ENCODE measurements around the gene EGFR. TPM values are rescaled to one million over a fixed set of nuclear protein-coding genes. Genes with fewer than 3 reads are reported as not detected.
A peak's percentile ranks its signal among the peaks of the same experiment; 100 is the strongest.

Gene EGFR
- total RNA-seq, 1 experiment from 2014 or later: 50.0 TPM

DNA sequence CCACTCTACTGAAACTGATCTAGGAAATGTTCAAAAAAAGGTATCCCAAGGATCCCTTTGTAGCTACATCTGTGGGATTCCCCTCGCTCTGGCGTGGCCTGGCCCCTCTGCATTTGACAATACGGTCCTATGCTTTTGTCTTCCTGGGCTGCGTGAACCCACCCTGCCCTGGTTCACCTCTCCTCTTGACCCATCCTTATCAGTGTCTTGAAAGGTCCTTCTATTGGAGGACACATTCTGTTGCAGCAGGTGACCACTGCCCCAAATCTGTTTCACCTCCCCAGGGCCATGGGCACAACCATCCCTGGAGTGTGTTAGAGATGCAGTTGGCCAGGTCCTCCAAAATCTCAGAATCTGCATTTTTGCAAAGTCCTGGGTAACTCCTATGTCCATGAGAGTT is 100.8 kb downstream of the EGFR start:
- ChIA-PET POLR2A (ENCODE audit: unreplicated experiment) (no interaction called here), CTCF (interaction anchor here (0.6 kb wide), 2 partner anchors 10 to 173 kb away, joined by 3 read pairs; no protein-coding TSS in a partner anchor)
- intact Hi-C loops (cut with micrococcal nuclease): no loop called here
- Histone ChIP-seq H4K20me1 (ENCODE audit: low read length) (no peaks in the 10 kb centered on the region), H3K27ac (ENCODE audit: low read length) (no peak overlapping the region), H3K4me3 (ENCODE audit: low read length) (no peak overlapping the region), H3K9me3 (ENCODE audit: low read length) (no peaks in the 10 kb centered on the region), H3F3A (ENCODE audit: low read length, unreplicated experiment) (no peaks in the 10 kb centered on the region), H2AFZ (ENCODE audit: low read length) (no peak overlapping the region), H3K9ac (ENCODE audit: low read length) (no peak overlapping the region), H3K4me2 (ENCODE audit: low read length) (no peak overlapping the region), H3K4me1 (ENCODE audit: insufficient read depth, low read length) (peaks cover 17% of the 10 kb centered on the region), H3K79me2 (ENCODE audit: low read length) (peaks cover 80% of the 10 kb centered on the region), H3K9me2 (replicated peaks; ENCODE audit: low read length) (no peaks in the 10 kb centered on the region), H3K27me3 (ENCODE audit: low read length) (no peaks in the 10 kb centered on the region), H3K36me3 (ENCODE audit: low read depth, low read length) (no peaks in the 10 kb centered on the region)
- BruUV-seq (replicated peaks): no TSS peak
- DNase-seq (no peak), ATAC-seq (no peak)
- TF ChIP-seq EZH2 (IDR thresholded peaks at IDR 0.05; ENCODE audit: low read length, unreplicated experiment): no peak
- no peak for TF ChIP-seq EZH2phosphoT487 (IDR thresholded peaks at IDR 0.05; ENCODE audit: borderline replicate concordance, low read length)
- TF ChIP-seq, protein P1, sequence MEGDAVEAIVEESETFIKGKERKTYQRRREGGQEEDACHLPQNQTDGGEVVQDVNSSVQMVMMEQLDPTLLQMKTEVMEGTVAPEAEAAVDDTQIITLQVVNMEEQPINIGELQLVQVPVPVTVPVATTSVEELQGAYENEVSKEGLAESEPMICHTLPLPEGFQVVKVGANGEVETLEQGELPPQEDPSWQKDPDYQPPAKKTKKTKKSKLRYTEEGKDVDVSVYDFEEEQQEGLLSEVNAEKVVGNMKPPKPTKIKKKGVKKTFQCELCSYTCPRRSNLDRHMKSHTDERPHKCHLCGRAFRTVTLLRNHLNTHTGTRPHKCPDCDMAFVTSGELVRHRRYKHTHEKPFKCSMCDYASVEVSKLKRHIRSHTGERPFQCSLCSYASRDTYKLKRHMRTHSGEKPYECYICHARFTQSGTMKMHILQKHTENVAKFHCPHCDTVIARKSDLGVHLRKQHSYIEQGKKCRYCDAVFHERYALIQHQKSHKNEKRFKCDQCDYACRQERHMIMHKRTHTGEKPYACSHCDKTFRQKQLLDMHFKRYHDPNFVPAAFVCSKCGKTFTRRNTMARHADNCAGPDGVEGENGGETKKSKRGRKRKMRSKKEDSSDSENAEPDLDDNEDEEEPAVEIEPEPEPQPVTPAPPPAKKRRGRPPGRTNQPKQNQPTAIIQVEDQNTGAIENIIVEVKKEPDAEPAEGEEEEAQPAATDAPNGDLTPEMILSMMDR (conservative IDR thresholded peaks at IDR 0.05; ENCODE audit: low read depth, low read length): no peak

DNA sequence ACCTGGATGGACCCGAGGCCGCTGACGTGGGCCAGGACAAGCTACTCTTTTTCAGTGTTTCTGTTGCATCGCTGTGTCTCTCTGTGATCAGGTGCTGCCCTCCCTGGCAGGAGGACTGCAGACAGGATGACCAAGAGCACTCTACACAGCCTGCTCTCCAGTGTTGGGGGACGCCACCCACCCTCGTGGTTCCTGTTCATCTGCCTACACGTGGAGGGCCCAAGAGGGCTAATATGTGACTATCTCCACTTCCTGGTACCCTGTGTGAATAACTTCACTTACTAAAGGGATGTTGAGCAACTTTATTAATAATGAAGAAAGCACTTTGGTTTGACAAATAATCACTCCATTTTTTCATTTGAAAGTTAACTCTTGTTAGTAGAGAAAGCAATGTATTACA is 101.3 kb downstream of the EGFR start:
- DNase-seq (no peak), ATAC-seq (no peak)
- Histone ChIP-seq H3K9me3 (ENCODE audit: low read length) (no peaks in the 10 kb centered on the region), H4K20me1 (ENCODE audit: low read length) (no peaks in the 10 kb centered on the region), H3K79me2 (ENCODE audit: low read length) (peaks cover 83% of the 10 kb centered on the region), H3K9ac (ENCODE audit: low read length) (no peak overlapping the region), H3K4me3 (ENCODE audit: low read length) (no peak overlapping the region), H3K4me1 (ENCODE audit: insufficient read depth, low read length) (peaks cover 22% of the 10 kb centered on the region), H3K4me2 (ENCODE audit: low read length) (no peak overlapping the region), H3K27me3 (ENCODE audit: low read length) (no peaks in the 10 kb centered on the region), H3K27ac (ENCODE audit: low read length) (no peak overlapping the region), H3F3A (ENCODE audit: low read length, unreplicated experiment) (no peaks in the 10 kb centered on the region), H2AFZ (ENCODE audit: low read length) (no peak overlapping the region), H3K36me3 (ENCODE audit: low read depth, low read length) (no peaks in the 10 kb centered on the region), H3K9me2 (replicated peaks; ENCODE audit: low read length) (no peaks in the 10 kb centered on the region)
- TF ChIP-seq, protein P1 (conservative IDR thresholded peaks at IDR 0.05; ENCODE audit: low read depth, low read length): no peak
- TF ChIP-seq EZH2phosphoT487 (IDR thresholded peaks at IDR 0.05; ENCODE audit: borderline replicate concordance, low read length): no peak
- no peak for TF ChIP-seq EZH2 (IDR thresholded peaks at IDR 0.05; ENCODE audit: low read length, unreplicated experiment)
- CTCF ChIA-PET: interaction anchor here (0.6 kb wide), 2 partner anchors 9 to 174 kb away, joined by 3 read pairs; no protein-coding TSS in a partner anchor
- intact Hi-C loops (cut with micrococcal nuclease): no loop called here
- no TSS peak for BruUV-seq (replicated peaks)
- POLR2A ChIA-PET (ENCODE audit: unreplicated experiment): no interaction called here

DNA sequence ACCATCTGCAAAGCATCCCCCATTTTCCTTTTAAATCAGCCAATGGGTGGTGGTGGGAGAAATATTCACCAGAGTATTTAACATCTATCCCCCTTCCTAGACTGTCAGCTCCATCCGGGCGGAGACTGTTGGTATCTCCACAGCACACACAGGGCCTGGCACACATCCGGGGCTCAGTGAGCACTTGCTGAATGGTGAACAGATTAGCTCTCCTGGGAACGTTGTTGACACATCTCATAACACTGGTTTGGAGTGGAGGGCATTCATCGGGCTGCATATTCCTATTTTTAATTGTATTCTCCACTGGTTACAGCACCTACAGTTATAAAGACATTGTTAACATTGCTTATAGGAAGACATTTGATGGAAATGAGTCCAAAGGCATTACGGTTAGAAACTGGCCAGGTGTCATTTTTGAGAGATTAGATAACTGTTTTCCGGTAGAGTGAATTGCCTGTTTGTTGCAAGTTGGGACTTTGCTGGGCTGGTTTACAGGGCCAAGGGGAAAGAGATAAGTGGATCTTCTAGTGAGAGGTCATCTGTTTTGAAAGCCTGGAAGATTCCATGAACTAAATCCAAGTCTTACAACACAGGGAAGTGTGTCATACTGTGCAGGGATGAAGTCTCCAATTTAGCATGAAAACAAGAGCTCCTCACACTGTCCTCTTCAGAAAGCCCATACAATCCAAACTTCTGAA is 101.8 kb downstream of the EGFR start:
- no TSS peak for BruUV-seq (replicated peaks)
- no peak overlapping the region for H3K4me2 ChIP-seq (ENCODE audit: low read length)
- no peak for ATAC-seq

More for the DNA sequence above, 101.8 kb downstream of the EGFR start:
- H4K20me1 ChIP-seq (ENCODE audit: low read length): no peaks in the 10 kb centered on the region
- no peaks in the 10 kb centered on the region for H3F3A ChIP-seq (ENCODE audit: low read length, unreplicated experiment)
- POLR2A ChIA-PET (ENCODE audit: unreplicated experiment): no interaction called here
- no peaks in the 10 kb centered on the region for H3K27me3 ChIP-seq (ENCODE audit: low read length)
- peak; percentile 24 for DNase-seq
- TF ChIP-seq, protein P1 (conservative IDR thresholded peaks at IDR 0.05; ENCODE audit: low read depth, low read length): no peak
- no peak for TF ChIP-seq EZH2 (IDR thresholded peaks at IDR 0.05; ENCODE audit: low read length, unreplicated experiment)
- no peak for TF ChIP-seq EZH2phosphoT487 (IDR thresholded peaks at IDR 0.05; ENCODE audit: borderline replicate concordance, low read length)
- 0 out of 2 replicates have a peak overlapping the region, but pooled peaks have one; percentile 9 for H3K27ac ChIP-seq (ENCODE audit: low read length)
- H3K9me2 ChIP-seq (replicated peaks; ENCODE audit: low read length): no peaks in the 10 kb centered on the region
- intact Hi-C loops (cut with micrococcal nuclease): no loop called here
- H3K36me3 ChIP-seq (ENCODE audit: low read depth, low read length): peaks cover under 1% of the 10 kb centered on the region; the same call in 1 of the 2 replicates
- H3K9ac ChIP-seq (ENCODE audit: low read length): no peak overlapping the region
- H3K9me3 ChIP-seq (ENCODE audit: low read length): no peaks in the 10 kb centered on the region
- H2AFZ ChIP-seq (ENCODE audit: low read length): no peak overlapping the region
- peaks cover 83% of the 10 kb centered on the region for H3K79me2 ChIP-seq (ENCODE audit: low read length)
- H3K4me1 ChIP-seq (ENCODE audit: insufficient read depth, low read length): peaks cover 25% of the 10 kb centered on the region
- H3K4me3 ChIP-seq (ENCODE audit: low read length): no peak overlapping the region
- CTCF ChIA-PET: no interaction called here
